Activated CD8-positive, alpha-beta memory T cell treated with anti-CD3 and anti-CD28 coated beads, Interleukin-2, amount 50 U/mL, for 4 hours (primary cell): Measurements from ENCODE around the gene ELOVL3.
"Not testable (repeated sequence)": the region's sequence is repeated elsewhere in the genome, so short reads cannot be mapped to it uniquely, and the experiment has no call there.

Experiments used
- DNase-seq: peaks from one replicate; pipeline ENCODE4 v3.0.0-alpha.2; 2020

Gene ELOVL3, protein sequence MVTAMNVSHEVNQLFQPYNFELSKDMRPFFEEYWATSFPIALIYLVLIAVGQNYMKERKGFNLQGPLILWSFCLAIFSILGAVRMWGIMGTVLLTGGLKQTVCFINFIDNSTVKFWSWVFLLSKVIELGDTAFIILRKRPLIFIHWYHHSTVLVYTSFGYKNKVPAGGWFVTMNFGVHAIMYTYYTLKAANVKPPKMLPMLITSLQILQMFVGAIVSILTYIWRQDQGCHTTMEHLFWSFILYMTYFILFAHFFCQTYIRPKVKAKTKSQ

GRCh38 chr10:102225646-102226541 lies at the start of gene ELOVL3:
ELOVL3 (plus strand) TSS chr10:102226299; CDS start chr10:102226549, 250 bp downstream.
- peak; percentile 79 for DNase-seq

- DNase-seq, result no peak
Measured at GRCh38 chr10:102184606-102185005, 41.5 kb upstream of the ELOVL3 start.

GRCh38 chr10:102185272-102185671 lies 40.8 kb upstream of the ELOVL3 start:
- no peak for DNase-seq

GRCh38 chr10:102185811-102186527 lies 40.1 kb upstream of the ELOVL3 start:
- DNase-seq, result no peak

- DNase-seq, result no peak
Measured at GRCh38 chr10:102188298-102188940, 37.7 kb upstream of the ELOVL3 start.

DNA sequence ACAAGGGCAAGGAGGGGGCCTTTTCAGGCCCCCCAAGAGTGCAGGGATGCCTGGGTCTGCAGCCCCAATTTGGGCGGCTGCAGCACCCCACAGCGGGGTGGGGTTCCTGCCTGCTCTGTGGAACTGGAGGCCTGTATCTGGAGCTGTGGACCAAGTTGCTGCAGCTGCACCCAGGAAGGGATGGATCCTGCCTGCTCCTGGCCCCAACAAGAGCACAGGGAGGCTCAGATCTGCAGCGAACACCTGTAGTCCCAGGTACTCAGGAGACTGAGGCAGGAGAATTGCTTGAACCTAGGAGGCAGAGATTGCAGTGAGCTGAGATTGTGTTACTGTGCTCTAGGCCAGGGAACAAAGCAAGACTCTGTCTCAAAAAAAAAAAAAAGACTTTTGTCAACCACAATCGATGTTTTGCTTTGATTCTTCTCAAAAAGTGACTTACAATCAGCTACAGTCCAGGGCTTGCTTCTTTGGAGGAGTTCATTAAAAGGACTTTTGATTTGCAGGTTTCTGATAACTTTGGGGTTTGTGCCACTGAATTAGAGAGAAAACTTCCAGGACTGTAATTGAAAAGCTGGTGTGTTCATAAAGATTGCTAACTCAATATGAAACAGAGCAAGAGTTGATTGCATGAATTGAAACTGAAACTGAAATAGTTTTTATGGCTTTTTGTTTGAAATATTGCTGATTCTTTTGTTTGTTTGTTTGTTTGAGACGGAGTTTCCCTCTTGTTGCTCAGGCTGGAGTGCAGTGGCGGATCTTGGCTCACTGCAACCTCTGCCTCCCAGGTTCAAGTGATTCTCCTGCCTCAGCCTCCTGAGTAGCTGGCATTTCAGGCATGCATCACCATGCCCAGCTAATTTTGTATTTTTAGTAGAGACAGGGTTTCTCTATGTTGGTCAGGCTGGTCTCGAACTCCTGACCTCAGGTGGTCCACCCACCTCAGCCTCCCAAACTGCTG lies 36.9 kb upstream of the ELOVL3 start:
- DNase-seq, result not testable (repeated sequence)

DNA sequence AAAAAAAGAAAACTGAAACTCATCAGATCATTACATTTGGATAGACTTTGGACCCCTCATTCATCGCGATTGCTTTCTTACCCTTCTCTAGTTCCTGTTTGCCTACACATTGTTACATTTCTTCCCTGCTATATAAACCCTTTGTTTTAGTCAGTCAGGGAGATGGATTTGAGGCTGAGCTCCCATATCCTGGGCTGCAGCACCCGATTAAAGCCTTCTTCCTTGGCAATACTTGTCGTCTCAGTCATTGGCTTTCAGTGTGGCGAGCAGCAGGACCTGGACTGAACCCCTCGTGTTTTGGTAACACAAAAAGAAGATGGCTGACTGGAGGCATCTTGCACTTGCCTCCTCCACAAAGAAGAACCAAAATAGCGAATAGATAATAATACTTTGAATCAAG lies 34.1 kb upstream of the ELOVL3 start:
- no peak for DNase-seq

- DNase-seq, result no peak
Measured at GRCh38 chr10:102195296-102195870, 30.7 kb upstream of the ELOVL3 start.

GRCh38 chr10:102196893-102197292 lies 29.2 kb upstream of the ELOVL3 start:
- no peak for DNase-seq

DNA sequence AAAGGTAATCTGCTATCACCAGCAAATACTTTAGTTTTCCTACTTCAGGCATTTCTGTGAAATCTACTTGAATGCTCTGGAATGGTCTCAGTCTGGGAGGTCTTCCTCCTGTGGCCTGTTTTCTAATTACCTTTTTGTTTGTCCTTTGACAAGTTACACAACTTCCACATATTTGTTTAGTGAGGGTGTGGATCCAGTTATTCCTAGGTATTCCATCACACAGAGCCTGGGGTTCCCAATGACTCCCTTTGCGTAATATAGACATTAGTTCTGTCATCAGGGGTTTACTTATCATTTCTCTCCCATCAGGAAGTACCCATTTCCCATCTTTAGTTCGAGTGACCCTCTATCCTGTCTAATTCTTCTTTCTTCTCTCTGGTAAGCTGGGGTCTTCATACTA lies 28.1 kb upstream of the ELOVL3 start:
- no peak for DNase-seq

- DNase-seq, result no peak
Measured at GRCh38 chr10:102200751-102201640, 25.1 kb upstream of the ELOVL3 start.

- no peak for DNase-seq
Measured at GRCh38 chr10:102202386-102202785, 23.7 kb upstream of the ELOVL3 start.

DNA sequence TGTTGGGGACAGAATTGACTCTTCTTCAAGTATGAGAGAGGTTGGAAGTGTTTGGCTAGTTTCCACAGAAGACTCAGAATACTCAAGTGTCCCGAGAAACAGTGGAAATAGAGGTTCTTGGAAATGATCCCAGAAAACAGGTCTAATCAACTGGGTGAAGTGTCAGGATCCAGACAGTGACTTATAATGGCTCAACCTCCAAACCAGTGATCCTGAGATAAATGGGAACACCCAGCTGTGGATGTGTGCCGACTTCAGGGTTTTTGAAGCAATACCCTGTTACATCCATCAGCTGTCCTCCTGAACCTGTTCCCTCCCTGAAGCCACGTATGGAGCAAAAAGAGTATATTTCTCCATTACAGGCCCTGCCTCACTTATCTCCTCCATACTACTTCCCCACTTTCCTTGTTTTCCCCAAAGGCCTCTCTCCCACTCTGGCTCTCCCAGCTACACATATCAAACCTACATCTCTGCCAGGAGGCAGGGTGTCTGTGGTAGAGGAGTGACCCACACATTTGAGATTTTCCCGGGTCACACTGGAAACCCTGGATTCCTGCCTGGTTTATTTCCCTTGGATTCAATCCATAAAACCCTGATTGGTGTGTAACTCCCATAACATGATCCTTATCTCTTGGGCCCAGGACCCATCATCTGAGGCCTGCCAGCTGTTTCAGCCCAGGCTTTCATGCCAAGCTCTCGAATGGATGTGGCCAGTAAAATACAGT lies 17.6 kb upstream of the ELOVL3 start:
- DNase-seq, result no peak

GRCh38 chr10:102211615-102212299 lies 14.3 kb upstream of the ELOVL3 start:
- no peak for DNase-seq

DNA sequence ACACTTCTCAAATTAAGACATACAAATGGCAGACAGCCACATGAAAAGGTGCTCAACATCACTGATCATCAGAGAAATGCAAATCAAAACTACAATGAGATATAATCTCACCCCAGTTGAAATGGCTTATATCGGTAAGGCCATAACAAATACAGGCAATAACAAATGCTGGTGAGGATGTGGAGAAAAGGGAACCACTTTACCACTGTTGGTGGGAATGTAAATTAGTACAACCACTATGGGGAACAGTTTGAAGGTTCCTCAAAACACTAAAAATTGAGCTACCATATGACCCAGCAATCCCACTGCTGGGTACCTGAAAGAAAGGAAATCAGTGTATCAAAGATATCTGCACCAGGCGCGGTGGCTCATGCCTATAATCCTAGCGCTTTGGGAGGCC lies 12.5 kb upstream of the ELOVL3 start:
- DNase-seq, result not testable (repeated sequence)

- no peak for DNase-seq
Measured at GRCh38 chr10:102219370-102219769, 6.7 kb upstream of the ELOVL3 start.

DNA sequence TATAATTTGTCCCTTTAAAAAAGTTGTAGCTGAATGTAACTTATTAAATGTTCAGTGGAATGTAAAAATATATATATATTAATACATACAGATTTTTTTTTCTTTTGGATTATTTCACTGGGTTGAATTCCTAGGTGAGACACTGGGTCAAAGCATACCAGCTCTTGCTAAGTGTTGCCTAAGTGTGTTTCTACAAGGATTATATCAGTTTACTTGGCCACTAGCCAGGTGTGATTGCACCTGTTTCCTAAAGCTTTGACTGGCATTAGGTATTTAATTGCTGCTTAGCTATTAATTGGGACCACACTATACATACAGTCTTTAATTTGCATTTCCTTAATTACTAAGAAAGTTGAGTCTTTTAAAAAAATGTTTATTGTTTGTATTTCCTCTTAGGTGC lies 5.5 kb upstream of the ELOVL3 start:
- no peak for DNase-seq

DNA sequence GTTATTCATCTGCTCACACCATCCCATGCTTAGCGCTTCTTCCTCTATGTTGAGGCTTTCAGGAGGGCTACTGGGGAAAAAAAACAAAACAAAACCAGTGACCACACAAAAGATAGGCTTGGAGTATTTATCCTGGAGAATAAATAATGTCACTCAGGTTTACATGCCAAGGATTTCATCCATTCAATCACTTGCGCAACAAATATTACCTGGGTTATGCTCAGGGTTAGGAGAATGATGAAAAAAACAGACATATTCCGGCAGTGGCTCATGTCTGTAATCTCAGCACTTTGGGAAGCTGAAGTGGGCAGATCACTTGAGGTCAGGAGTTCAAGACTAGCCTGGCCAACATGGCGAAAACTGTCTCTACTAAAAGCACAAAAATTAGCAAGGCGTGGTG lies 3.3 kb upstream of the ELOVL3 start:
- DNase-seq, result no peak

- DNase-seq, result no peak
Measured at GRCh38 chr10:102226542-102226870, 407 bp downstream of the ELOVL3 start.
